Activated CD8-positive, alpha-beta memory T cell treated with anti-CD3 and anti-CD28 coated beads for 1 hour (primary cell): ENCODE measurements around the gene TSPAN19.

Source experiments
- DNase-seq, 2 donors: peaks; one replicate each; pipeline ENCODE4 v3.0.0-alpha.2; 2020; ENCODE audit warnings: low read depth in 1 of 2; ENCODE audit errors: extremely low read depth in 1 of 2

TSPAN19 gene

DNA sequence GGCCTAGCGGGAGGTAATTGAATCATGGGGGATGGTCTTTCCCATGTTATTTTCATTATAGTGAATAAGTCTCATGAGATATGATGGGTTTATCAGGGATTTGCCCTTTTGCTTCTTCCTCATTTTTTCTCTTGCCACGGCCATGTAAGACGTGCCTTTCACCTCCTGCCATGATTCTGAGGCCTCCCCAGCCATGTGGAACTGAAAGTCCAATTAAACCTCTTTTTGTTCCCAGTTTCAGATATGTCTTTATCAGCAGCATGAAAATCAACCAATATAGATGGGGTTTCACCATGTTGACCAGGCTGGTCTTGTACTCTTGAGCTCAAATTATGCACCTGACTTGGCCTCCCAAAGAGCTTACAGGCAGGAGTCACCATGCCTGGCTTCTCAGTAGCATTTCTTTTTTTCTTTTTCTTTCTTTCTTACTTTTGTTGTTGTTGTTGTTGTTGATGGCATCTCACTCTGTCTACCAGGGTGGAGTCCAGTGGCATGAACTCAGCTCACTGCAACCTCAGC is 33.2 kb downstream of the TSPAN19 start:
- DNase-seq, result no peak

GRCh38 chr12:85000729-85001128 is 35.3 kb downstream of the TSPAN19 start:
- no peak for DNase-seq

- no peak for DNase-seq
These were observed 37.7 kb downstream of the TSPAN19 start for GRCh38 chr12:84998341-84998740.

- no peak for DNase-seq
These were observed 39.3 kb downstream of the TSPAN19 start for GRCh38 chr12:84996759-84997158.

- no peak for DNase-seq
These were observed 40.4 kb downstream of the TSPAN19 start for GRCh38 chr12:84995641-84996040.

- no peak for DNase-seq
These were observed 41.7 kb downstream of the TSPAN19 start for GRCh38 chr12:84994426-84994825.

GRCh38 chr12:84986586-84986985 is 49.5 kb downstream of the TSPAN19 start:
- no peak for DNase-seq

- no peak for DNase-seq
These were observed 50.0 kb downstream of the TSPAN19 start for GRCh38 chr12:84986117-84986516.

- no peak for DNase-seq
These were observed 52.8 kb downstream of the TSPAN19 start for GRCh38 chr12:84983289-84983688.

- DNase-seq, result no peak
These were observed 53.2 kb downstream of the TSPAN19 start for GRCh38 chr12:84982888-84983287.

GRCh38 chr12:84978921-84979320 is 57.2 kb downstream of the TSPAN19 start:
- DNase-seq, result no peak

DNA sequence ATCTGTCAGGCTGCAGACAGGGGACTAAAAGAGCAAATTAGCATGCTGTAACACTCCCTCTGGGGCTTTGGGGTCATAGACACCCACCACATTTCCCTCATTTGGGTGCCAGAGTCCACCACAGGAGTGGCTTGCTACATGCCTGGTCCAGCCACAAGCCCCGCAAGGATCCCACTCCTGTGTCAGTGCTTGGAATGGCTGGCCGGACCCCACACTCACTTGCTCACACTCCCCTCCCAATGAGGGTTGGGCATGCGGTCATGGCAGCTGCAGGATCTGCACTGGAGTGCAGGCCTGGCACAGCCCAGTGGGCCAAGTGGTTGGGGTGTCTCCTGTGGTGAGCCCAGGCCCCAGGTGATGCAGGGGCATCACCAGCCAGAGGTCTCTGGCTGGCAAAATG is 59.9 kb downstream of the TSPAN19 start:
- DNase-seq, result no peak

- no peak for DNase-seq
These were observed 61.8 kb downstream of the TSPAN19 start for GRCh38 chr12:84974155-84974815.

- DNase-seq, result no peak
These were observed 63.1 kb downstream of the TSPAN19 start for GRCh38 chr12:84973026-84973425.

- DNase-seq, result no peak
These were observed 66.9 kb downstream of the TSPAN19 start for GRCh38 chr12:84969226-84969625.
